ENCODE measurements around the gene ABLIM1.

DNA sequence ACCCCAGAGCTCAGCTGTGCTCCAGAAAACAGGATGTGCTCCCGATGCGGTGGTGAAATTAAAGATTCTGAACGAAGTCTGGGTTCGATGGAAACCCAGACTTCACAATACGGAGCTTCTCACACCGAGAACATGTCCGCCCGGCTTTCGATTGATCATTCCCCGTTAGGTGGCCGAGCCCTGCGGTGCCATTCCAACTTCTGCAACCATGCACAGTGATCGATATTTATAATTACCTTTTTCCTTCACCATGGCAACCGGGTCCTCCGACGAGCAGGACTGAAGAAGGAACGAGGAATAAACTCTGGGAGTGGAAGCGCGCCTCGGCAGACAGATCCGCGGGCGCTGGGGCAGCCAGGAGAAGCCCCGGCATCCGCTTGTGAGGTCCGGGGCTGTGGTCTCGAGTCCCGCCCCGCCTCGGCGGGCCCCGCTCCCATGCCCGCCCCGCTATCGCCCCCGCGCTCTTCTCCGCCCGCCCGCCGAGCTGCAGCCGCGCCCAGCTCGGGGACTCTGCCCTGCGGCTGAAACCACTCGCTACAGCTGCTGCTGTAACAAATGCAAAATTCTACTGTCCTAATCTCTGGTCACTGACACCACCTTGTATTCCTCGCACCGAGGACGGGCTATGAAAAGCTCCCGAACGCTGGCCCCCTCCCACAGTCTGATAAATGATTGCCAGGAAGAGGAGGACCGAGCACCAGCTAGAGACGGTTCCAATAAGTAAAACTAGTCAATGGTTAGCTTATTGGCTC, 26.2 kb downstream of the ABLIM1 start:
- TF ChIP-seq, protein P1, sequence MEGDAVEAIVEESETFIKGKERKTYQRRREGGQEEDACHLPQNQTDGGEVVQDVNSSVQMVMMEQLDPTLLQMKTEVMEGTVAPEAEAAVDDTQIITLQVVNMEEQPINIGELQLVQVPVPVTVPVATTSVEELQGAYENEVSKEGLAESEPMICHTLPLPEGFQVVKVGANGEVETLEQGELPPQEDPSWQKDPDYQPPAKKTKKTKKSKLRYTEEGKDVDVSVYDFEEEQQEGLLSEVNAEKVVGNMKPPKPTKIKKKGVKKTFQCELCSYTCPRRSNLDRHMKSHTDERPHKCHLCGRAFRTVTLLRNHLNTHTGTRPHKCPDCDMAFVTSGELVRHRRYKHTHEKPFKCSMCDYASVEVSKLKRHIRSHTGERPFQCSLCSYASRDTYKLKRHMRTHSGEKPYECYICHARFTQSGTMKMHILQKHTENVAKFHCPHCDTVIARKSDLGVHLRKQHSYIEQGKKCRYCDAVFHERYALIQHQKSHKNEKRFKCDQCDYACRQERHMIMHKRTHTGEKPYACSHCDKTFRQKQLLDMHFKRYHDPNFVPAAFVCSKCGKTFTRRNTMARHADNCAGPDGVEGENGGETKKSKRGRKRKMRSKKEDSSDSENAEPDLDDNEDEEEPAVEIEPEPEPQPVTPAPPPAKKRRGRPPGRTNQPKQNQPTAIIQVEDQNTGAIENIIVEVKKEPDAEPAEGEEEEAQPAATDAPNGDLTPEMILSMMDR (IDR thresholded peaks at IDR 0.05) = no peak
- TF ChIP-seq POLR2A (IDR thresholded peaks at IDR 0.05; ENCODE audit: low read depth) (no peak), POLR2AphosphoS5 (IDR thresholded peaks at IDR 0.05) (peak in 1 of 2 donors; percentile 6)

Data from esophagus muscularis mucosa (tissue), 3 donors.